Measurements from ENCODE around the gene WDR45B.
"Not testable (repeated sequence)": the region's sequence is repeated elsewhere in the genome, so short reads cannot be mapped to it uniquely, and the experiment has no call there.

Gene WDR45B

GRCh38 chr17:82655523-82655922, 7.3 kb upstream of the WDR45B start:
- no peak for DNase-seq

DNA sequence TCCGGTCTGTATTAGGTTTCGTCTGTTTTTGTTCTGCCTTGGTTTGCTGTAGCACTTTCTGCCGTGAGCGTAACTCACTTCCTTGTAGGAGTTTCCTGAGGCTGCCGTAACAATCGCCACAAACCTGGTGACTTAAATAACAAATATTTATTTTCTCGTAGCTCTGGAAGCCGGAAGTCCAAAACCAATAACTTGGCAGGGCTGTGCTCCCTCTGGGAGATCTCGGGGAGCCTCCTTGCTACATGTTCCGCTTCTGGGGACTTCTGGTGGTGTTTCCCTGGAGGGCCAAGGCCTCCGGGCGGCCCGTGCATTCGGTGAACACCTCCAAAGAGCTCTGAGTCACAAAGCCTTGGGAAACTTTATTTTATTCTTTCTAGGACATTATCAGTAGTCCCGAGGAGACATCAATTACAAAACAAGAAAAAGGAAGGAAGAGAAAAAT, 6.8 kb upstream of the WDR45B start:
- DNase-seq: no peak

GRCh38 chr17:82654611-82655010, 6.4 kb upstream of the WDR45B start:
- not testable (repeated sequence) for DNase-seq

GRCh38 chr17:82653651-82654528, 5.6 kb upstream of the WDR45B start:
- DNase-seq: no peak

DNA sequence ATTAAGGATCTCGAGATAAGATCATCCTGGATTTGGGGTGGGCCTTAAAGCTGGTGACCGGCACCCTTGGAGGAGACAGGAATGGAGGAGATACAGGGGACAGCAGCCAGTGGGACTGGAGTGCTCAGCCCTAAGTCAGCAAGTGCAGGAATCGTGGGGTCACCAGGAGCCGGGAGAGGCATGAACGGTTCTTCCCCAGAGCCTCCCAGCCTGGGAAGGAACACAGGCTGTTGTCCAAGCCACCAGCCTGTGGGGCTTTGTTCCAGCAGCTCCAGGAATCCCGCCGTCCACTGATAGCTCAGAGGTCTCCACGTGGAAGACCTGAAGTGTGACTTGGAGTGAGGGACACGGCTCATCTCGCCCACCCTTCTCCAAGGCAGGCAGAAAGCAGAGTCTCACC, 2.5 kb upstream of the WDR45B start:
- DNase-seq: no peak

DNA sequence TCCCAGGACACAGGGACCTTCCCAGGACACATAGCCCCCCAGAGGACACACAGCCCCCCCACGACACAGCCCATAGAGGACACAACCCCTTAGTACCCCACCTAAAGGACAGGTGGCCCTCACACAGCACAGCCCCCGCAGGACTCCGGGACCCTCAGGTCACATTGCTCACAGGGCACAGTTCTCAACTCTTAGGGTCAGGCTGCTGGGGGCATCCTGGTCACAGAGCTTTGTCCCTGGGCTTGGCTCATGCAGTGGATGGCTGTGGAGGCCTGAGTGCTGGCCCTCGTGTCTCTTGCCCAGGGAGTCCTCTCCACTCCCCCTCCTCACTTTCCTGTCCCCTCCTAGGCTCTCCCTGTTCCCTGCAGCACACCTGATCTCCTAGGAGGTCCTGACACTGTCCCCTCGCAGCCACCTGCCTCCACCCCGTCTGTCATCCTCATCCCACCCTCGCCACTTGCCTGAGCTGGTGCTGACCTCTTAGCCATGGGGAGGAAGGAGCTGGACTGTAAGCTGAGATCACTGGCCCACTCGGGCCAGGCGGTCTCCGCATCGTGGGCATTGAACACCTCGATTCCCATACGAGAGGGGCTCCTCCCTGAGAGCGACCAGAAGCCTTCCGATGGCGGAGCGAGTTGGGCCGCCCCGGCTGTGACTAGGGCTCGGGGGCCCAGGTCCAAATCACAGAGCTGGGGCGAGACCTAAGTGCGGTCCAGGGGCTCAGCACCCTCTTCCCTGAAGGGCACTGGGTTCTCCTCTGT, 1.4 kb upstream of the WDR45B start:
- DNase-seq: no peak

DNA sequence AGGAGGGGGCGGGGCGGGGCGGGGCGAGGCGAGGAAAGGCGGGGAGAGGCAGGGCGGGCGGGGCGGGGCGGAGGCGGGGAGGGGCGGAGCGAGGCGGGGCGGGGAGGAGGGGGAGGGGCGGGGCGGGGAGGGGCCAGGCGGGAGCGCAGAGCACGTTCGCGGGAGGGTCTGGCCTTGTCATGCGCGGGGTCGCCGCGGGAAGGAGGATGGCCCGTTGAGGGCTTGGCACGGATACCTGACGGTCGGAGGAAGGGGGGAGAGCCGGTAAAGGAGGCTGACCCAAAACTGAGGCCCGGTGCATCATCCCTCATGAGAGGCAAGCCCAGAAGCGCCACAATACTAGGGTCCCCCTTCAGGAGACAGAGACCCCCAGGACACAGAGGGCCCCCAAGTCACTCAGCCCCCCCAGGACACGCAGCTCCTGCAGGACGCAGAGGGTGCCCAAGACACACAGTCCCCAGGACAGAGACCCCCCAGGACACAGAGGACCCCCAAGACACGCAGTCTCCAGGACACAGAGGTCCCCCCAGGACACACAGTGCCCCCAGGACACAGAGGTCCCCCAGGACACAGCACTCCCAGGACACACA, 593 bp upstream of the WDR45B start:
- DNase-seq: no peak

DNA sequence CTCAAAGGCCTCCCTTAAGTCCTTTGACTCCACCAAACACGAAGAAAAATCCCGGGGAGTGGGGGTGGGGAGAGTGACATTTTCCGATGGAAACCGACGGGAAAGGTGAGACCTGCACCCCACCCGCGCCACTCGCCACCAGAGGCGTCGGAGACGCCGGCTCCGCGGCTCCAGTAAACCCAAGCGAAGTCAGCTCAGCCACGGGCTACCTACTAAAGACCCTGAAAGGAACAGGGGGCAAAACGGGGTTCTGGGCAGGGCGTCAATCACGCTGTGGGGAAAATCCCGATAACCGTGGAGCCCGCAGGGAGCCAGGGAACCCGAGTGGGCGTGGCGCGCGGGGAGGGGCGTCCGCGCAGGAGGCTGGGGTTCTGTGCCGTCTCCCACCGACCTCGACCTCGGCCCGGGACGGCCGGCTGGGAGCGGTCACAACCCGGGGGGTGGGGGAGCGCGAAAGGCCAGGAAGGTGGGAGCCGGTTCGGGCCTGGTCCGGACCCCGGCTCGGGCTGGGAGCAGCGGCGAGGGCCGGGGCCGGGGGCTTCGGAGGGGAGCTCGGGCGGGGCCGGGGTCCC, 565 bp downstream of the WDR45B start:
- no peak for DNase-seq

- DNase-seq: no peak
Observed at GRCh38 chr17:82645516-82645915, 2.7 kb downstream of the WDR45B start.

- no peak for DNase-seq
Observed at GRCh38 chr17:82644148-82644547, 4.1 kb downstream of the WDR45B start.

GRCh38 chr17:82642022-82642421, 6.2 kb downstream of the WDR45B start:
- DNase-seq: no peak

- no peak for DNase-seq
Observed at GRCh38 chr17:82640036-82640435, 8.2 kb downstream of the WDR45B start.

GRCh38 chr17:82639628-82640027, 8.6 kb downstream of the WDR45B start:
- no peak for DNase-seq

DNA sequence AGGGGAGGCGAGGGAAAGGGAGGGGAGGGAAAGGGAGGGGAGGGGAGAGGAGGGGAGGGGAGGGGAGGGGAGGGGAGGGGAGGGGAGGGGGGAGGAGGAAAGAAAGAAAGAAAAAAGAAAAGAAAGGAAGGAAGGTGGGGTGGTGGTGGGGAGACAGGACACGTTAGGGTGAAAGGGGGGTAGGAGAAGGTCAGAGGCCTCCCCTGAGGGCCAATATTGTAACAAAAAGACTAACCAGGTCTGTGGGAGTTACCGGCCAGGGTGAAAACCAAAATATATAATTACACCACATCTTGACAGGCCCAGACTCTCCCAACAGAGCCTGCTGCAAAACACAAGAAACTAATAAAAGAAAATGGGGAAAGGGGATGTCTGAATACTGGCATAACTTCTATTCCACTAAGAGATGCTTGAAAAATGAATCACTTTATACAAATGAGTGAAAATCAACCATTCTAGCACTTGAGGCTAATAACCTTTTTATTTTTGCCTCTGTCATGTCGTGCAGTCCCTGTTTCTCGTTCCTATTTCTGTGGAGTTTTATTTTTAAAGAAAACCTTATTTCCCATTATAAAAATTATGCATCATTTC, 10.0 kb downstream of the WDR45B start:
- no peak for DNase-seq

DNA sequence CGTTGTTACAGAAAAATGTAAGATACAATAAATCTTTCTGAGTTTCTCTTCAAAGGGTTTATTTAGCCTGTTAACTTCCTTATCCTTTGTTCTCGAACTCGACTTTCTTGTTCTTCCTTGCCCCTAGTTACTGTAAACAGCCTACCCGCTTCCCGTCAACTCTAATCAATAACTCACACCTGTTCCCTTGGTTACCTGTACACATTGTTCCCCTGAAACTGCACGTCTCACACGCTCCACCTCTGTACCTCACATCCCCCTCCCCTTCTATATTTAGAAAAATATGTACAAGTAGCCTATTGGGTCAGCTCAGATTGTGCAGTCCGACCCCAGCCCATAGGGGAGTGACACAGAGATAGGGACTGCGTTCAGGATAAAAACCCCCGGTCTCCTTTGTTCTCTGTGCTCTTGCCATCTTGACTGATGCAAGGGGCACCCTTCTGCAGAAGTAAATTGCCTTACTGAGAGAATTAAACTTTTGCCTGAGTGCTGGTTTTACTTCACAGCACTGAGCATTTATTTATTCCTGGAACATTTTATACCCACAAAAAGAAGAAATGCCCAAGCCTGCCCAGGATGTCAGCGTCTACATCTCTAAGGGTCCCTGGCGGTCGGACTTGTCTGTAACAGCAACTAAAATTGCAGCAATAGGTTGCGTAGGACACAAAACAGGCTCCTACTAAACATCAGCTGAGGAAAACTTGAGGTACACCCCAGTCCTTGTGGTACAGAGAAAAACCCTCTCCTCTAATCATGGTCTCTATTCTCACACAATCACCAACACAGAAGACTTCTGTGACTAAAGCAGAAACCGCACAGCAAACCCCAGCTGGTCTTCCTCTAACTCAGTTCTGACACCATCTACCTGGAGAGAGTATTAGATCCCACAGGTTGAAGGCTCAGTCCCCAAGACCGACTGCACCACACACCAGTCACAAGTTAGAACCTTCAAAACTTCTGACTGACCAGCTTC, 11.3 kb downstream of the WDR45B start:
- no peak for DNase-seq

DNA sequence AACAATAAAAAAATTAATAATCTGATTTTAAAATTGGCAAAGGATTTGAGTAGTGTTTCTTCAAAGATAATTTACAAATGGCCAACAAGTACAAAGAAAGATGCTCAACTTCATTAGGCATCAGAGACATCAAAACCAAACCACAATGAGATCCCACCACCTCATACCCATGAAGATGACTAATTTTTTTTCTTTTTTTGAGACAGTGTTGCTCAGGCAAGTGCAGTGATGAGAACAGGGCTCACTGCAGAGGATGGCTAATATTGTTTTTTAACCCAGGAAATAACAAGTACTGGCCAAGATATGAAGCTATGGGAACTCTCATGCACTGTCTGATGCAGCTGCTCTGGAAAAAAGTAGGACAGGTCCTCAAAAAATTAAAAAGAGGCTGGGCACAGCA, 14.9 kb downstream of the WDR45B start:
- no peak for DNase-seq

- no peak for DNase-seq
Observed at GRCh38 chr17:82632451-82632850, 15.8 kb downstream of the WDR45B start.

- DNase-seq: no peak
Observed at GRCh38 chr17:82631544-82631943, 16.7 kb downstream of the WDR45B start.

GRCh38 chr17:82630212-82630611, 18.0 kb downstream of the WDR45B start:
- no peak for DNase-seq

DNA sequence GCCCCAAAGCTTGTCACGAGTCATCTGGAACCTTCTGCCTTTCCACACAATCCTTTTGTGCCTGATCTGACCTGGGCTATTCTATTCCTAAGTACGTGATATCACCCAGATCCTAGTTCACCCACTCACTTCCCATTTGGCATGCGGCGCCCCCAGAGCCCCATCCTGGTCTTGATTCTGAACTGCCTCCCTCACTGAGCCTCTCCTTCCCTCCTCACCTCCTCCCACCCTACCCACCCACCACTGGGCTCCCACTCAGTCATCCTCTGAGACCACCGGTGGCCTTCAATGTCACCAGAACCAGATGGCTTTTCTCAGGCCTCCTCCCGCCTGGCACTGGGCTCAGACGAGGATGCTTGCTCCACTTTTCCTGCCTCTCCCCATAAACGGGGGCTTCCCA, 18.5 kb downstream of the WDR45B start:
- no peak for DNase-seq

GRCh38 chr17:82627405-82627804, 20.8 kb downstream of the WDR45B start:
- no peak for DNase-seq

- no peak for DNase-seq
Observed at GRCh38 chr17:82623707-82624106, 24.5 kb downstream of the WDR45B start.

Data from GOT3 (cell line).